Umbilical cord (tissue), 2 donors: ENCODE measurements around the gene CDH1. TPM values are rescaled to one million over a fixed set of nuclear protein-coding genes. Genes with fewer than 3 reads are reported as not detected.
A peak's percentile ranks its signal among the peaks of the same experiment; 100 is the strongest.
"Not testable (repeated sequence)": the region's sequence is repeated elsewhere in the genome, so short reads cannot be mapped to it uniquely, and the experiment has no call there.

Source experiments
- DNase-seq: peaks from one replicate; pipeline ENCODE4 v3.0.0-alpha.2; 2015; ENCODE audit warnings: low spot score
- total RNA-seq: library from RNA; depleted of rRNA; stranded (reverse); fragments of >200 nt; gene quantifications from one replicate; pipeline ENCODE4 v1.2.3, GENCODE V29; 2014; ENCODE audit warnings: low replicate concordance; ENCODE audit not compliant: insufficient read depth

CDH1 gene
- total RNA-seq, 1 donor from 2014 or later: 15.9 TPM

- peak; percentile 32 for DNase-seq
Measured at GRCh38 chr16:68790130-68790761, 53.2 kb downstream of the CDH1 start.

DNA sequence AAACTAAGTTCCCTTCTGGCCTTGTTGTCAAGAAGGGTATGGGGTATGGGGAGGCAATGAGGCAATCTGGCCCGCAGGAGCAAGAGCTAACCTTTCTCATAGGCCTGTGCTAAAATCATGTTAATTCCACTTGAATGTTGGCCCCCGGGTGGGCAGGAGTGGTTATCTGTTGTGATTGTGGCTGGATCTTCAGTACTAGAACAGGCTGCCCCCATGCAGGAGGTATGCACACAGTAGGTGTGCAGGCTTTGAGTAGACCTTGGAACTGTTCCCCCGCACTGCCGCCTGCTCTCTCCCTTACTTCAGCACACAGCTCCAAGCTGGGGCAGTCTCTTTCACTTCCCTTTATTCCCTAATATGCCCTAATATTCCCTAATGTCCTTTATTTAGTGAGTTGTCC lies 53.9 kb downstream of the CDH1 start:
- no peak for DNase-seq

GRCh38 chr16:68792465-68793324 lies 55.6 kb downstream of the CDH1 start:
- DNase-seq: no peak

GRCh38 chr16:68793401-68793857 lies 56.3 kb downstream of the CDH1 start:
- DNase-seq: no peak

DNA sequence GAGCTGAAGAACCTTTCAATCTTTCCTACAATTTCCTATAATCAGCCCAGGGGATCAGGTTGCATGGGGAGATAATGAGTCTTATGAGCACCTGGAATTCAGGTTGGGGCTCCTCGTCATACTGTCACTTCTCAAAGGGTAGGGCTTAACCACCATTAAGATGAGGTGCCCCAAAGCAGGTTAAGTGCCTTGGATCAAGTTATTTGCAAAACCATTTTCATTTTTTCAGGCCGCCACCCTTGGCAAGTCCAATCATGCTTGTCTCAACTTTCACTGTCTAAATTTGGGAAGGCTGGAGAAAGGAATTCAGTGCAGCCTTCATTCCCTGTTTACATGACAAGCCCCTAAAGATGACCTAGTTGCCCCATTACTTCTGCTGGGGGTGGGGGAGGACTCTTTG lies 61.3 kb downstream of the CDH1 start:
- peak; percentile 45 for DNase-seq

- DNase-seq: peak; percentile 93
Measured at GRCh38 chr16:68800257-68800875, 63.3 kb downstream of the CDH1 start.

DNA sequence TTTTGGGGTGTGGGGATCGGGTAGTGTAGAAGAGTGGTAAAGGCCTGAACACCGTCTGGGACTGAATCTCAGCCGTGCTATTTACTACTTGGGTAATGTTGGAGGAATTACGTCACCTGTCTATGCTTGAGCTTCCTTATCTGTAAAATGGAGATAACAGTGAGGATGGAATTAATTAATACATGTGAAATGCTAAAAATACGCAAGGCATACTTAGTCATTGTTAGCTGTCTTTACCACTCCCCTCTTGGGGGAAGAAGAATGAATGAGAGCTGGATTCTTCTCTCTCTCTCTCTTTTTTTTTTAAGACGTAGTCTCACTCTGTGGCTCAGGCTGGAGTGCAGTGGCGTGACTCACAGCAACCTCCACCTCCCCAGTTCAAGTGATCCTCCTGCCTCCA lies 65.1 kb downstream of the CDH1 start:
- no peak for DNase-seq

DNA sequence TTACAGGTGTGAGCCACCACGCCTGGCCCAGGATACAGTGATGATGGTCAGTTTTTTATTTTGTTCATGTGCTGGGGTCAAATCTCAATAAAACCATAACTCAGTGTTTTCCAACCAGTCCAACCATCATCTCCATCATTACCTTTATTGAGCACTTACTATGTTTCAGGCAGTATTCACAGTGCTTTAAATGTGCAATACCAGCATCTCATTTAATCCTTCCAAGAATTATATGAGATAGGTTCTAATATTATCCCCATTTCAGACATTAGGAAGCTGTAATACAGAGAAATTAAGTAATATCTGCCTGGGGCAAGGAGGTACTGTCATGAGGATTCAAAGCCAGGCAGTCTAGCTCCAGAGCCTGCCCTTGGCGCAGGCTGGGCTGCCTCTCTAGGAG lies 69.3 kb downstream of the CDH1 start:
- no peak for DNase-seq

- no peak for DNase-seq
Measured at GRCh38 chr16:68806981-68807380, 69.9 kb downstream of the CDH1 start.

- DNase-seq: peak; percentile 13
Measured at GRCh38 chr16:68814516-68814915, 77.4 kb downstream of the CDH1 start.

- DNase-seq: peak; percentile 77
Measured at GRCh38 chr16:68823401-68824135, 86.5 kb downstream of the CDH1 start.

DNA sequence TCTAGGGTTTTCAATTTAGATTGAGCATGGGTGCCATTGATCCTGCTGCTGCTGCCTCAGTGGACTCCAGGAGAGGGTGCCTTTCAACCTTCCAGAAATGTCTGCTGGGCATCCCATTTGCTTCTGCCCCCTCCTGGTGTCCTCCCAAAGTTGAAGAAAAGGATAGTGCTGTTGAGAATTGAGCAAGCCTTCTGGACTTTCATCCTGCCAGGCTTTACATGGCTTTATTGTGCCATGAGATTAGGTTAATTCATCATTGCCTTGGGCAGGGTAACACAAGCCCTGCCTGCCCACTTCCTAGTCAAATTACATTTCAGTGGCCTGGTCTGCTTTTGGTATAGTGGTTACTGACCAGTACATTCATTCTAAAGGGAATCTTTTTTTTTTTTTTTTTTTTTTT lies 88.3 kb downstream of the CDH1 start:
- no peak for DNase-seq

GRCh38 chr16:68826652-68827051 lies 89.6 kb downstream of the CDH1 start:
- no peak for DNase-seq

- no peak for DNase-seq
Measured at GRCh38 chr16:68833251-68833650, 96.2 kb downstream of the CDH1 start.

GRCh38 chr16:68834550-68834949 lies 97.5 kb downstream of the CDH1 start:
- no peak for DNase-seq

GRCh38 chr16:68835970-68836369 lies 98.9 kb downstream of the CDH1 start:
- no peak for DNase-seq

DNA sequence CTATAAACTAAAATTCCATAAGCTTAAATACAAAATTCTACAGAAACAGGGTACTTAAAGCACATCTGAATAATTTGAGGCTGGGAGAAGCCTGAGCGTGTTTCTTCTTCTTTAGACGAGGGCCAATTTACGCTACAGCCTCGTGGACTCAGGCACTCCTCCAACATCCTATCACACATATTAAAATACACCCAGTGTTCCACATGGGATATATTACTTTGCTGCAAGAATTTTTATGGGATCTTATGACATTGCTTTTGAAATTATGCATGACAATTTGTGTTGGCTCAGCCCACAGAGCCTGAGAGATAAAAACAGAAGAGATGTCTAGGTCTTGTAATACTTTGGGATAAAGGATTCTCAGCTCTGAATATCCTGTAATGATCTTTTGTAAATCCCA lies 102.7 kb downstream of the CDH1 start:
- peak; percentile 87 for DNase-seq

DNA sequence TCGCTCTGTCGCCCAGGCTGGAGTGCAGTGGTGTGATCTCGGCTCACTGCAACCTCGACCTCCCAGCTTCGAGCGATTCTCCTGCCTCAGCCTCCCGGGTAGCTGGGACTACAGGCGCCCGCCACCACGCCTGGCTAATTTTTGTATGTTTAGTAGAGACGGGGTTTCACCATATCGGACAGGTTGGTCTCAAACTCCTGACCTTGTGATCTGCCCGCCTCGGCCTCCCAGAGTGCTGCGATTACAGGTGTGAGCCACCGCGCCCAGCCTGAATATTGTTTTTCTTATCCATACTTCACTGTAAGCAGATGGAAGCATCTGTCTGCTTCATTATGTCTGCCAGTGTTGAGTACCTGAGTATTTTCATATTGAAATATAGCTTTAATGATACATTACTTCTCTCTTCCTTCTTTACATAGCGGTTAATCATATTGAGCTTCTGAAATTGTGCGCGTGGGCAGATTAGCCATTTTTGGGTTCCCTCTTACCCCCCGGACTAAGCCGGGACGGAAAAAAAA lies 105.9 kb downstream of the CDH1 start:
- DNase-seq: not testable (repeated sequence)

DNA sequence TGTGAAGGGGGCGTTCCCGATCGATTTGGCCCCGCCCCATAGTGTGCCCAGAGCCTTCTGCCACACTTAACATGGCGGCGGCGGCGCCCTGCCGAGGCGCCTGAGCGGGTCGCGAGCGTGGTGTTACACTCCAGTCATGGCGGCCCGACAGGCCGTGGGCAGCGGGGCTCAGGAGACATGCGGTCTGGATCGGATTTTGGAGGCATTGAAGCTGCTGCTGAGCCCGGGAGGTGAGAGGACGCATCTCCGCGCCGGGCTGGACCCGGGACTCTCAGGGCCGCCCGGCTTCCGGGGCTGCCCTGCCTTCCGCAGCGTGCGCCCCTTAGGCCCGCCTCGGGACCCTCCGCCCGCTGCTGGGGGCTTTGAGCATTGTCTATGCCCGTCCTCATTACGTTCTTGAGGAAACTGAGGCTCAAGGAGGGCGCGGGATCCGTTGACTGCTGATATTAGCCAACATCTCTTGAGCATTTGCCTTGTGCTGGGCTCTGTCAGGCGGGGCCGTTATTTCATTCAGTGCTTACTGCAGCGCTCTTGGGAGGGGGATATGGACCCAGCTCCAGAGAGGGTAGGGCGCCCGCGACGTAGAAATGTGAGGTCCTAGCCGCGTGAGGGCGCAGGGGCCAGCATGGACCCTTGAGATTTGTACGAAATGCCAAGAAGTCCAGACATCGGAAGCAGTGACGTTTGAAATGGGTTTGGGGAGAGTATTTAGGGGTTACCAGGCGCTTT lies 106.6 kb downstream of the CDH1 start, which contains the start of gene TANGO6:
TANGO6 (plus strand) TSS at position 50 of the 729 bp plus-strand sequence; CDS start at position 137, 87 bp downstream.
- DNase-seq: peak; percentile 83

- DNase-seq: no peak
Measured at GRCh38 chr16:68844211-68844564, 107.1 kb downstream of the CDH1 start.

DNA sequence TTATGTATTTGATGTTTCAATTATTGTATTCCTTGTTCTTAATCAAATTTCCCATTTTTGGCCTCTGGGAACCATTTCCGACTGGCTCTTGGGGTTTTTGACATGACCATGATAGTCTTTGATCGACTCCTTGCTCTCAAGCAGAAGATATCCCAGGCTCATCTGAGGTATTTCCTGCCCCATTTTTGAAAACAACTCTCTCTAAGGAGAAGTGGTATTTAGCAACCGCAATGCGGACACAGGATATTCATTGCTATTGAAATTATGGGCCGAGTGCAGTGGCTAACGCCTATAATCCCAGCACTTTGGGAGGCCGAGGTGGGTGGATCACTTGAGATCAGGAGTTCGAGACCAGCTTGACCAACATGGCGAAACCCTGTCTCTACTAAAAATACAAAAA lies 111.7 kb downstream of the CDH1 start:
- DNase-seq: no peak
